Lower leg skin (tissue), 4 donors: Measurements from ENCODE around the gene GRAMD2A. TPM values are rescaled to one million over a fixed set of nuclear protein-coding genes. Genes with fewer than 3 reads are reported as not detected.

Experiments used
- DNase-seq, 2 donors: peaks; one replicate each; pipeline ENCODE4 v3.0.0-alpha.2; 2019; ENCODE audit warnings: low spot score in 2 of 2
- H3K4me3 ChIP-seq: fragments of 200-600 bp; sonication (generic); 2 replicates; pipeline ENCODE4 v1.5.1; 2017; ENCODE audit warnings: mild to moderate bottlenecking, low read depth; ENCODE audit not compliant: poor library complexity, severe bottlenecking
- CTCF ChIP-seq, 3 donors: fragments of 450-650 bp; IDR thresholded peaks; one replicate each; pipeline ENCODE4 v1.5.1; 2016; ENCODE audit warnings: antibody characterized with exemption in 3 of 3, mild to moderate bottlenecking in 3 of 3, moderate library complexity in 2 of 3
- POLR2A ChIP-seq, 2 donors: fragments of 450-650 bp; IDR thresholded peaks; one replicate each; pipeline ENCODE4 v1.6.1; 2016 to 2017; ENCODE audit warnings: antibody characterized with exemption in 2 of 2, mild to moderate bottlenecking in 1 of 2, moderate library complexity in 1 of 2
- WGBS, 2 donors: methylation state at CpG; one replicate each; pipeline ENCODE4 v1.1.5; 2018; 5-methylcytosine and 5-hydroxymethylcytosine counted together
- intact Hi-C: fragments of 100-400 bp; cut with DNase I; formaldehyde crosslinking; loops from one replicate; pipeline ENCODE4 v1.15.0; 2023; ENCODE audit warnings: low total_unique reads
- total RNA-seq, 4 donors: library from RNA; depleted of rRNA; stranded (reverse); fragments of >200 nt; gene quantifications; one replicate each; pipeline ENCODE4 v1.1.0, GENCODE V29; 2016

The GRAMD2A gene
- total RNA-seq, 4 donors from 2014 or later, result 4.6 to 5.9 (median 5.1) TPM

- no peak overlapping the region for H3K4me3 ChIP-seq
- no peak for DNase-seq
- 46 to 52% methylated on average over 2 of the region's 2 CpGs for WGBS, 2 donors
- no peak for TF ChIP-seq CTCF (IDR thresholded peaks at IDR 0.05)
- no peak for TF ChIP-seq POLR2A (IDR thresholded peaks at IDR 0.05)
- intact Hi-C loops, result no loop called here
These were observed 61.9 kb downstream of the GRAMD2A start for GRCh38 chr15:72135719-72136118.

GRCh38 chr15:72133211-72133610 is 64.4 kb downstream of the GRAMD2A start:
- no peak for TF ChIP-seq POLR2A (IDR thresholded peaks at IDR 0.05)
- TF ChIP-seq CTCF (IDR thresholded peaks at IDR 0.05), result no peak
- WGBS, 2 donors, result 87 to 92% methylated on average over 1 of the region's 1 CpG
- no peak overlapping the region for H3K4me3 ChIP-seq
- intact Hi-C loops, result no loop called here
- no peak for DNase-seq

- WGBS, 2 donors, result 70 to 82% methylated on average over 3 of the region's 3 CpGs
- no peak for DNase-seq
- TF ChIP-seq POLR2A (IDR thresholded peaks at IDR 0.05) (no peak), CTCF (IDR thresholded peaks at IDR 0.05) (no peak)
- no peak overlapping the region for H3K4me3 ChIP-seq
- intact Hi-C loops, result no loop called here
These were observed 65.7 kb downstream of the GRAMD2A start for GRCh38 chr15:72131922-72132321.

- no peak overlapping the region for H3K4me3 ChIP-seq
- TF ChIP-seq CTCF (IDR thresholded peaks at IDR 0.05) (no peak), POLR2A (IDR thresholded peaks at IDR 0.05) (no peak)
- DNase-seq, result no peak
- intact Hi-C loops, result no loop called here
- WGBS, 2 donors, result 95 to 98% methylated on average over 4 of the region's 4 CpGs
These were observed 67.3 kb downstream of the GRAMD2A start for GRCh38 chr15:72130272-72130671.

- no peak overlapping the region for H3K4me3 ChIP-seq
- TF ChIP-seq POLR2A (IDR thresholded peaks at IDR 0.05) (no peak), CTCF (IDR thresholded peaks at IDR 0.05) (no peak)
- no peak for DNase-seq
- intact Hi-C loops, result no loop called here
These were observed 69.2 kb downstream of the GRAMD2A start for GRCh38 chr15:72128359-72128758.

GRCh38 chr15:72127724-72128322 is 69.8 kb downstream of the GRAMD2A start:
- intact Hi-C loops, result no loop called here
- no peak for DNase-seq
- 45 to 51% methylated on average over 2 of the region's 2 CpGs for WGBS, 2 donors
- no peak for TF ChIP-seq CTCF (IDR thresholded peaks at IDR 0.05)
- no peak for TF ChIP-seq POLR2A (IDR thresholded peaks at IDR 0.05)
- H3K4me3 ChIP-seq, result no peak overlapping the region
